Left lung (tissue), 10 donors: ENCODE measurements around the gene CAMTA1. TPM values are rescaled to one million over a fixed set of nuclear protein-coding genes. Genes with fewer than 3 reads are reported as not detected.
A peak's percentile ranks its signal among the peaks of the same experiment; 100 is the strongest.

Experiments used
- ATAC-seq: fragments of 200-7000 bp; cut with Tn5 transposase; one replicate; pipeline ENCODE4 v1.9.1; 2020; ENCODE audit warnings: moderate library complexity
- DNase-seq, 4 donors: peaks; one replicate each; pipeline ENCODE4 v3.0.0-alpha.2; 2013 to 2020
- H3K27ac ChIP-seq, 2 donors: fragments of 200-600 bp; sonication (generic) in 1 of 2; one replicate each; pipeline versions ENCODE4 v1.5.0 to v1.8.0; 2020 to 2021
- H3K27me3 ChIP-seq, 2 donors: fragments of 200-600 bp; sonication (generic) in 1 of 2; one replicate each; pipeline versions ENCODE4 v1.5.0 to v1.8.0; 2020 to 2021
- H3K36me3 ChIP-seq, 2 donors: fragments of 200-600 bp; sonication (generic) in 1 of 2; one replicate each; pipeline versions ENCODE4 v1.5.0 to v1.8.0; 2020 to 2021
- H3K4me1 ChIP-seq, 2 donors: fragments of 200-600 bp; one replicate each; pipeline ENCODE4 v1.8.0; 2021
- H3K4me3 ChIP-seq, 2 donors: fragments of 200-600 bp; sonication (generic) in 1 of 2; one replicate each; pipeline versions ENCODE4 v1.5.0 to v1.8.0; 2020 to 2021; ENCODE audit warnings: mild to moderate bottlenecking in 1 of 2
- H3K9me3 ChIP-seq, 2 donors: fragments of 200-600 bp; sonication (generic) in 1 of 2; one replicate each; pipeline versions ENCODE4 v1.5.0 to v1.8.0; 2020 to 2021
- intact Hi-C, 2 donors: fragments of 100-400 bp; cut with DNase I; formaldehyde crosslinking; loops; one replicate each; pipeline versions ENCODE4 v1.11.2 to v1.14.2; 2022
- polyA plus RNA-seq, 6 donors: library from polyadenylated mRNA; unstranded; fragments of 120-200 nt; gene quantifications; one replicate each; pipeline ENCODE4 v1.2.1, GENCODE V29; 2013; ENCODE audit not compliant: insufficient read length in 6 of 6
- total RNA-seq, 2 donors: library from RNA; stranded (reverse); fragmentation: NEBNext Ultra II Directional; extraction: Animal tissue kit (Norgen Biotek cat#: 25700); gene quantifications; one replicate each; pipeline ENCODE4 v1.2.1, GENCODE V29; 2021
- TF ChIP-seq, protein P1 (sequence below), 2 donors: fragments of 200-600 bp; sonication (generic) in 1 of 2; IDR thresholded peaks; one replicate each; pipeline versions ENCODE4 v1.5.0 to v1.8.0; 2021; ENCODE audit warnings: antibody characterized with exemption in 2 of 2
- donor health status: DM: no; HTN: yes; CAD: no.
- donor health status: DM: no; HTN: no; CAD: no.

The CAMTA1 gene
- total and polyA plus RNA-seq, 8 donors = 42.7 to 69.1 (median 49.4) TPM

DNA sequence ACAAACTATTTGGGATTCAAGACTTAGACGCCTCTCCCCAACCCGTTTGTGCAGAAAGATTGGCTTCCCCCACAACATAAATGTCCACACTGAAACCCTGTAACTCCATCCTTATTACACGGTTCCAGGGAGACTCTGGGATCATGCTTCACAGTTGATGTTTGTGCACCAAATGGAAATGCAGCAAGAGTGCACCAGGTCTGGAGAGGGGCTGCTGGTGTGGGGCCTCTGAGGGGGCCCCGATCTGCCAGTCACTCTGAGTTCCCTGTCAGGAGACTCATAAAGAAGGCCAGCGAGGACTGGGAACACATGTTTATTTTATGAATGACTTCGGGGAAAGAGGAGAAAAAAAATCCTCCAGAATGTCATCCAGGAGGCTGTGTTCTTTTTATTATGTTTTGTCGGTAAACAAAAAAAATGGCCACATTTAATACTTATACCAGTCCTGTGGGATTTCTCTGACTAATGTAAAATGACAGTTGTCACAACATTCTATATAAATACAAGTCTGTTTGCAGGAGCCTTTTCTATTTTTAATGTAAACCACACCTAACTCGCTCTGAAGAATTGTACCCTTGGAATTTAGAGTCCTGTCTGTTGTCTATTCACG lies 546.8 kb downstream of the CAMTA1 start:
- DNase-seq (no peak), ATAC-seq (no peak)
- no peak overlapping the region for H3K4me3 ChIP-seq
- no peaks in the 10 kb centered on the region for H3K4me1 ChIP-seq
- no peak overlapping the region for H3K27ac ChIP-seq
- TF ChIP-seq, protein P1, sequence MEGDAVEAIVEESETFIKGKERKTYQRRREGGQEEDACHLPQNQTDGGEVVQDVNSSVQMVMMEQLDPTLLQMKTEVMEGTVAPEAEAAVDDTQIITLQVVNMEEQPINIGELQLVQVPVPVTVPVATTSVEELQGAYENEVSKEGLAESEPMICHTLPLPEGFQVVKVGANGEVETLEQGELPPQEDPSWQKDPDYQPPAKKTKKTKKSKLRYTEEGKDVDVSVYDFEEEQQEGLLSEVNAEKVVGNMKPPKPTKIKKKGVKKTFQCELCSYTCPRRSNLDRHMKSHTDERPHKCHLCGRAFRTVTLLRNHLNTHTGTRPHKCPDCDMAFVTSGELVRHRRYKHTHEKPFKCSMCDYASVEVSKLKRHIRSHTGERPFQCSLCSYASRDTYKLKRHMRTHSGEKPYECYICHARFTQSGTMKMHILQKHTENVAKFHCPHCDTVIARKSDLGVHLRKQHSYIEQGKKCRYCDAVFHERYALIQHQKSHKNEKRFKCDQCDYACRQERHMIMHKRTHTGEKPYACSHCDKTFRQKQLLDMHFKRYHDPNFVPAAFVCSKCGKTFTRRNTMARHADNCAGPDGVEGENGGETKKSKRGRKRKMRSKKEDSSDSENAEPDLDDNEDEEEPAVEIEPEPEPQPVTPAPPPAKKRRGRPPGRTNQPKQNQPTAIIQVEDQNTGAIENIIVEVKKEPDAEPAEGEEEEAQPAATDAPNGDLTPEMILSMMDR (IDR thresholded peaks at IDR 0.05) = no peak
- intact Hi-C loops = no loop called here
- H3K27me3 ChIP-seq = peaks cover 0 to 7% of the 10 kb centered on the region in 2 donors
- no peaks in the 10 kb centered on the region for H3K36me3 ChIP-seq
- no peaks in the 10 kb centered on the region for H3K9me3 ChIP-seq

DNA sequence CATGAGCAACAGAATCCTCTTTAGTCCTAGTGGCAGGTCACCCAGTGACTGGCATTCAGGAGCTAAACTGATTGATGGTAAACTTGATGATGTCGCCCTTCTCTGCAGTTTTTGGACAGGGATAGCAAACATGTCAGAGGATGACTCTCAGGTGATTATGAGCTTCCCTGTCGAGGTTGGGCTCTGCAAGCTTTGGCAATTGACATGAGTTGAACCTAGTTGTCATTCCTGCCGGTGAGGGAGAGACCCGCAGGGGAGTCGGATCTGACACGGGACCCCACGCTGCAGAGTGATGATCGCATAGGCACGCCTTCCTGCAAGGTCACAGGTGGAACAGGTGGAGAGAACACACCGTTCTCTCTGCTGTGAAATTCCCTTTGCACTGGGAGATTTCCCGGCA lies 547.8 kb downstream of the CAMTA1 start:
- TF ChIP-seq, protein P1 (IDR thresholded peaks at IDR 0.05) = no peak
- no peak overlapping the region for H3K4me3 ChIP-seq
- DNase-seq (no peak), ATAC-seq (no peak)
- no peak overlapping the region for H3K27ac ChIP-seq
- peaks cover 0 to 7% of the 10 kb centered on the region in 2 donors for H3K27me3 ChIP-seq
- no peaks in the 10 kb centered on the region for H3K36me3 ChIP-seq
- no peaks in the 10 kb centered on the region for H3K4me1 ChIP-seq
- no peaks in the 10 kb centered on the region for H3K9me3 ChIP-seq
- intact Hi-C loops = no loop called here

DNA sequence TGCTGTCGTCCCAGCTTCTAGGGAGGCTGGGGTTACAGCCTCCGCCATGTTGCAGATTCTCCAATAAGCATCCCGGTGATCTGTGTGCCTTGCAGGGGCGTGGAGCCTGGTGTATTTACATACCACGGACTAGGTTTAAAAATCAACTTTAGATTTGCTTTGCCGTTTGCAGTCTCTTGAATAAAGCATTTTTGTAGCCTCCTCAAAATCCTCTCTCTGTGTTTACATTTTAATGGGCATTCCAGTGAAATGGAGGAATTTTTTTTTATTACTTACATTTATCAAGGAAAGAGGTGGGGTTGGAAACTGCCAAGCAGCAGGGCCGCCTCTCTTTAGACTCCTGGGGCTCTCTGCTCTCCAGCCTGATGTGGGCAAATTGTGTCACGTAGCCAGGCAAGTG lies 548.4 kb downstream of the CAMTA1 start:
- peaks cover 0 to 7% of the 10 kb centered on the region in 2 donors for H3K27me3 ChIP-seq
- no peak overlapping the region for H3K27ac ChIP-seq
- TF ChIP-seq, protein P1 (IDR thresholded peaks at IDR 0.05) = no peak
- no peaks in the 10 kb centered on the region for H3K4me1 ChIP-seq
- ATAC-seq = no peak
- no peak for DNase-seq
- no peak overlapping the region for H3K4me3 ChIP-seq
- H3K36me3 ChIP-seq = no peaks in the 10 kb centered on the region
- intact Hi-C loops = no loop called here
- H3K9me3 ChIP-seq = no peaks in the 10 kb centered on the region

DNA sequence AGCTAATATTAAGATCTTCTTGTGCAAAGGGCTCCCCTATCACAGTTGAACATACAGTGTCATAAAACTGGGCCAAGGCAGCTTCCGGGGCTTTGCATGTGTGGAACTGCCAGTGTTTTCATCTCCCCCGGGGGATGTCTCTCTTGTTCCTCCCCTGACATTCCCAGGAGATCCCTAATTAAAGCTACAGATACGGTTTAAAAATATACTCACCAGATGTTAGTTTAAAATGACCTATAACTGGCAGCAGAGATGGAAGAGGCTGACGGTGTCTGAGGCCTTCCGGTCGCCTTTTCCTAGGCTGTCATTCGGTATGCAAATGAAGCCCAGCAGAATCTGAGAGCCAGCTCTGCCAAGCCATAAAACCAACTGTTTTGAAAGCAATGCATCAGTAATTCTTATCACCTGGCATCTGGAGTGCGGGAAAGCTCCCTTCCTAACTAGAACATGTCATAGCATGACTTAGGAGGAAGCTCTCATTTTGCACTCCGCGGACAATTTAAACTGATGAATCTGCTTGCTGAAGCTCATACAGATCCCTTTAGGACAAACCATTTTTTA lies 549.3 kb downstream of the CAMTA1 start:
- ATAC-seq (no peak), DNase-seq (peak in 1 of 4 donors; percentile 35)
- no peaks in the 10 kb centered on the region for H3K9me3 ChIP-seq
- no peak overlapping the region for H3K4me3 ChIP-seq
- intact Hi-C loops = no loop called here
- H3K36me3 ChIP-seq = no peaks in the 10 kb centered on the region
- peaks cover 0 to 7% of the 10 kb centered on the region in 2 donors for H3K27me3 ChIP-seq
- TF ChIP-seq, protein P1 (IDR thresholded peaks at IDR 0.05) = no peak
- H3K4me1 ChIP-seq = no peaks in the 10 kb centered on the region
- no peak overlapping the region for H3K27ac ChIP-seq

DNA sequence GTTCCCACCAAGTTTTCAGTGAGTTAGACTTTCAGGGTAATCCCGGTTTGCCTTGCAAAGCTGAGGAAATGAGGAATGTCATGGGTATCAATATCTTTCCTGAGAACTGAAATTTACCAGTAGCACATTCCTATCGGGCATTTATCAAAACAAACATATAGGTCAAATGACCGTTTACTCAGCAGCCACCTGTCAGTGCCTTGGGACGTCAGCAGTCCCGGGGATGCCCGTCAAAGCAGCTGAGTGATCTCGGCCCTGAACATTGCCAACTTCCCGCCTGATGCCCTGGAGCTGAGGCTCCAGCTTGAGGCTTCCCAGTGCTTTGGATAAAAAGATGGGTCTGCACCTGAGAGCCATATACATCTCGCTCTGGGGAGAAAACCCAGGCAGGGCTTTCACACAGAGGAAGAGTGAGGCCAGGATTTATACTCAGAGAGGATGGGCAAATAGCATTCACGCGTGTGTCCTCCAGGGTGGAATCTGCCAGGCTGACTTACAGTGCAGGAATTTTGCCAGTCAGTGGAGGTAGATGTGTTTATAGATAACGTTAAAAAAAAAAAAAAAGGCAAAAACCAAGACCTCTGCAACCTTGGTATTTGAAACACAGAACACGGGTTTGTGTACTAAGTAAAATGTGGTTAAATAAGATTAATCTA lies 550.1 kb downstream of the CAMTA1 start:
- TF ChIP-seq, protein P1 (IDR thresholded peaks at IDR 0.05) = no peak
- intact Hi-C loops = no loop called here
- no peaks in the 10 kb centered on the region for H3K9me3 ChIP-seq
- peaks cover 0 to 7% of the 10 kb centered on the region in 2 donors for H3K27me3 ChIP-seq
- DNase-seq (no peak), ATAC-seq (no peak)
- no peaks in the 10 kb centered on the region for H3K36me3 ChIP-seq
- H3K4me1 ChIP-seq = no peaks in the 10 kb centered on the region
- H3K4me3 ChIP-seq = no peak overlapping the region
- H3K27ac ChIP-seq = no peak overlapping the region
